HG03342 (cell line): ENCODE measurements around the gene PTPN4.
"Not testable (repeated sequence)": the region's sequence is repeated elsewhere in the genome, so short reads cannot be mapped to it uniquely, and the experiment has no call there.

Experiments used
- ATAC-seq: cut with Tn5 transposase; IDR thresholded peaks from one replicate; pipeline ENCODE4 v1.9.1; 2021; ENCODE audit warnings: mild to moderate bottlenecking, moderate library complexity; ENCODE audit not compliant: unreplicated experiment

Gene PTPN4

GRCh38 chr2:120012363-120012762, 252.6 kb downstream of the PTPN4 start:
- ATAC-seq = no peak

GRCh38 chr2:120012771-120013596, 253.3 kb downstream of the PTPN4 start, which contains the start of gene EPB41L5:
Gene EPB41L5, plus strand, starts transcription at chr2:120013077. Its CDS starts 6,008 bp downstream, at chr2:120019085.
- peak; percentile 97 for ATAC-seq

GRCh38 chr2:120013597-120014223, 254.0 kb downstream of the PTPN4 start:
- ATAC-seq = no peak

- no peak for ATAC-seq
These were observed 254.7 kb downstream of the PTPN4 start for GRCh38 chr2:120014226-120014980.

GRCh38 chr2:120016800-120017199, 257.1 kb downstream of the PTPN4 start:
- ATAC-seq = no peak

GRCh38 chr2:120017201-120017600, 257.5 kb downstream of the PTPN4 start:
- no peak for ATAC-seq

- no peak for ATAC-seq
These were observed 258.8 kb downstream of the PTPN4 start for GRCh38 chr2:120018549-120018948.

GRCh38 chr2:120020554-120020953, 260.8 kb downstream of the PTPN4 start:
- ATAC-seq = no peak

- not testable (repeated sequence) for ATAC-seq
These were observed 262.8 kb downstream of the PTPN4 start for GRCh38 chr2:120022505-120022904.

- no peak for ATAC-seq
These were observed 267.2 kb downstream of the PTPN4 start for GRCh38 chr2:120026890-120027289.

GRCh38 chr2:120028795-120029194, 269.1 kb downstream of the PTPN4 start:
- no peak for ATAC-seq

GRCh38 chr2:120029672-120030640, 270.2 kb downstream of the PTPN4 start:
- ATAC-seq = no peak

- no peak for ATAC-seq
These were observed 272.6 kb downstream of the PTPN4 start for GRCh38 chr2:120032297-120032696.
